ENCODE measurements around the gene APOL6. TPM values are rescaled to one million over a fixed set of nuclear protein-coding genes. Genes with fewer than 3 reads are reported as not detected.

The APOL6 gene, protein sequence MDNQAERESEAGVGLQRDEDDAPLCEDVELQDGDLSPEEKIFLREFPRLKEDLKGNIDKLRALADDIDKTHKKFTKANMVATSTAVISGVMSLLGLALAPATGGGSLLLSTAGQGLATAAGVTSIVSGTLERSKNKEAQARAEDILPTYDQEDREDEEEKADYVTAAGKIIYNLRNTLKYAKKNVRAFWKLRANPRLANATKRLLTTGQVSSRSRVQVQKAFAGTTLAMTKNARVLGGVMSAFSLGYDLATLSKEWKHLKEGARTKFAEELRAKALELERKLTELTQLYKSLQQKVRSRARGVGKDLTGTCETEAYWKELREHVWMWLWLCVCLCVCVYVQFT
- 10 to 100 TPM; 23.0 to 38.7 TPM for total RNA-seq

DNA sequence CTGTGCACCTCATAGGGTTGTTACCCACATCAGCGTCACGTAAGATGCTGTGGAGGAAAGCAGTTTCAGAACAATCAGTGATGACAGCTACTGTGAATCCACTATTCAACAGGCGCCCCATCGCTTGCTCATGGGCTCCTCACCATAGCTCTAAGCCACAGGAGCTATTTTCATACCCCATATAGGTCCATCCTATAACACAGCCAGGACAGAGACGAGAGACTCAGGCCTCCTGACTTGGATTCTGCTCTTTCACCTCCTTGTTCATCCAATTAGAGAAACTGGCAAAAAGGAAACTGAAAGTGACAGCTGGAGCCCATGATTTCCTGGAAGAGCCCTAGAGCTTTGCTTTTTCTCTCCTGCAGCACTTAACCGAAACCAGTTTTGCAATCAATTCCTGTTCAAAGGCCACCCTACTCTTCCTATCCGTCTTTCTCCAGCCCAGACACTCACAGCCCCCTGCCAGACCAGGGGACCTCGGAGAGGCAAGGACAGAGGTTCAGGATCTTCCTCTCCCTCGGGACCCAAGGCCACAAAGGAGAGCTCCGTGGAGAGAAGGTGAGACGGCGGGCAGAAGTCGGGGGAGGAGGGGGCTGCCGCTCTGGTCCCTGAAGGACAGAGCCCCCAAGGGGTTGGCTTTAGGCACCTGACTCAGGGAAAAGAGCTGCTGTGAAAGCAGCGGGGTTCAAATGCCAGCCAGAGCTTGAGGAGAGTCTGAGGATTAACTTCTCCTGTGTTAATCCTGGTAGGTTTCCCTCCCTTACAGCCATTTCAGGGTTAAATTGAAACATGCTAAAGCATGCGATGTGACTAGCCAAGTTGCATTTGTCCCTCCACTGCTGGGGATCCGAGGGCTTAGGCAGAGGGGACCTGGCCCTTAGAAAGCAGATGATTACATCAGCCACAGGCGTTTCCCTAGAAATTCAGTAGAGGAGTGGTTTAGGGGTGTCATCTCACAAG is at the start of gene APOL6:
TSS of gene APOL6 (plus strand) at position 381 of the 960 bp plus-strand sequence. CDS start 7,980 bp downstream, outside the sequence.
- H3K4me1 Mint-ChIP-seq = peaks cover 23% of the 10 kb centered on the region
- peaks cover 40% of the 10 kb centered on the region for H3K36me3 Mint-ChIP-seq (ENCODE audit: low read depth)
- peak within 1 kb of the TSS; percentile 96 for H3K4me3 Mint-ChIP-seq
- peak within 1 kb of the TSS; percentile 100 for H3K27ac Mint-ChIP-seq
- H3K27me3 Mint-ChIP-seq = no peaks in the 10 kb centered on the region
- no peaks in the 10 kb centered on the region for H3K9me3 Mint-ChIP-seq
- ATAC-seq (replicated peaks) = peak; percentile 87

DNA sequence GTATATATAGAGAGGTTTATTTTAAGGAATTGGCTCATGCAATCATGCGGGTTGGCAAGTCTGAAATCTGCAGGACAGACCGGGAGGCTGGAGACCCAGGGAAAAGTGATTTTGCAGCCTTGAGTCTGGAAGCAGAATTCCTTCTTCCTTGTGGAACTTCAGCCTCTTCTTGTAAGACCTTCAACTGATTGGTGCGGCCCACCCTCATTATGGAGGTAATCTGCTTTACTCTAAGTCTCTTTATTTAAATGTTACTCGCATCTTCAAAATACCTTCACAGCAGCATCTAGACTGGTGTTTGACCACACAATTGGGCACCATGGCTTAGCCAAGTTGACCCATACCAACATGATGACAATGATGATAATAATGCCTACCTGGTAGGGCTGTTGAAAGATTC is 48.9 kb upstream of the APOL6 start:
- Mint-ChIP-seq H3K27ac (no peak overlapping the region), H3K36me3 (ENCODE audit: low read depth) (no peaks in the 10 kb centered on the region), H3K27me3 (peaks cover 3% of the 10 kb centered on the region), H3K4me3 (no peak overlapping the region), H3K9me3 (no peaks in the 10 kb centered on the region), H3K4me1 (no peaks in the 10 kb centered on the region)
- no peak for ATAC-seq (replicated peaks)

DNA sequence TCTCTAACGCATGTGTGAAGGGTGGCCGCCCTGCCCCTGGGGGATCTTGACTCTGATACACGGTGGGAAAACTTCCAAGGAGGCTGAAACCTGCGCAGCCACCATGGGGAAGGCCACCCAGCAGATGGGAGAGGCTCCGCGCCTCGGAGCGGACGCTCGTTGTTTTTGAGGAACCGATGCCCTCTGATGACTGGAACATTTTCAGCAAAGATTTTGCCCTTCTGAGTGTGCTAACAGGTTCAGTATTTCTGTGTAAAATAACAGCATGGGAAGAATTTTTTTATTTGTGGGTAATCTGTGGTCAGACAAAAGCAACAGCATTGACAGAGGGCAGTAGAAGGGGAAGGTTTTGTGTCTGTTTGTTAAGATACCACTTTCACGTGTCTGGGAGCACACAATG is 47.8 kb upstream of the APOL6 start:
- Mint-ChIP-seq H3K4me3 (no peak overlapping the region), H3K27me3 (no peaks in the 10 kb centered on the region), H3K9me3 (no peaks in the 10 kb centered on the region), H3K4me1 (no peaks in the 10 kb centered on the region), H3K27ac (no peak overlapping the region), H3K36me3 (ENCODE audit: low read depth) (no peaks in the 10 kb centered on the region)
- no peak for ATAC-seq (replicated peaks)

DNA sequence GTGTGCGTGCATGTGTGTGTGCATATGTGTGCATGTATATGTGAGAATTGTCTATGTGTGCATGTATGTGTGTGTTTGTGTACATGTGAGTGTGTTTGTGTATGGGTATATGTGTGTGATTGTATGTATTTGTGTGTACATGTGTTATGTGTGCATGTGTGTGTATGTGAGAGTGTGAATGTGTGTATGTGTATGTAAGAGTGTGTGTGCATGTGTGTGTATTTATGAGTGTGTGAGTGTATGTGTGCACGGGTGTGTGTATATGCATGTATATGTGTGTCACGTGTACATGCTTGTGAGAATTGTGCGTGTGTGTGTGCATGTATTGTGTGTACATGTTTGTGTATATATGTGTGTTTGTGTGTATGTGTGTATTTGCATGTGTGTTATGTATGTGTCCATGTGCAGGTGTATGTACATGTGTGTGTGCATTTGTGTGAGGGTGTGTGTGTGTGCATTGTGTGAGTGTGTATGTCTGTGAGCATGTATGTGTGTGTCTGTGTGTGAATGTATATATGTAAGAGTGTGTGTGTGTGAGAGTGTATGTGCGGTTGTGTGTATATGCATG is 47.1 kb upstream of the APOL6 start:
- ATAC-seq (replicated peaks) = no peak
- Mint-ChIP-seq H3K4me1 (no peaks in the 10 kb centered on the region), H3K4me3 (no peak overlapping the region), H3K36me3 (ENCODE audit: low read depth) (no peaks in the 10 kb centered on the region), H3K9me3 (no peaks in the 10 kb centered on the region), H3K27me3 (no peaks in the 10 kb centered on the region), H3K27ac (no peak overlapping the region)

DNA sequence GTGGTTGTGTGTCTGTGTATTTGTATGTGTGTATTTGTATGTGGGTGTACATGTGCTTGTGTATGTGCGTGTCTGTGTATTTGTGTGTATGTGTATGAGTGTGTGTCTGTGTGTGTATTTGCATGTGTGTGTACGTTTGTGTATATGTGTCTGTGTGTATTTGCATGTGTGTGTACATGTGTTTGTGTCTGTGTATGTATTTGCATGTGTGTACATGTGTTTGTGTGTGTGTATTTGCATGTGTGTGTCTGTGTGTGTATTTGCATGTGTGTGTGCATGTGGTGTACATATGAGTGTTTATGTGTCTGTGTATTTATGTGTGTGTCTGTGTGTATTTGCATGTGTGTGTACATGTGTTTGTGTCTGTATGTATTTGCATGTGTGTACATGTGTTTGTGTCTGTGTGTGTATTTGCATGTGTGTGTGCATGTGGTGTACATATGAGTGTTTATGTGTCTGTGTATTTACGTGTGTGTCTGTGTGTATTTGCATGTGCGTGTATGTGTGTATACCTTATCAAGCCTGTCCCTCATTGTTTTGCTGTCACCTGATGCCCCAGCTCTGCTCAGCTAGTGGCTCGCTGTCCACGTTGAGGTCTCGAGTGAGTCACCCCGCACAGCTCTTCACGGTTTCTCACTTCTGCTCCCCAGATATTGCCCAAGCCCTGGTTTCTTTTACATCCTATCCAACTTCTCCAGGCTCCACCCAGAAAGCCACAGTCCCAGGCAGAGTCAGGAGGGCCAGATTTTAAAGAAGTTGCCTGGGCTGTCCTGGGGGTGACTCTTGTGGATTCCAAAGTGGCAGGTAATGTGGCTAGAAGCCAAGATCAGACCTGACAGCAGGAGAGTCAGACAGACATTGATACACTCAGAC is 46.3 kb upstream of the APOL6 start:
- ATAC-seq (replicated peaks) = no peak
- H3K4me1 Mint-ChIP-seq = no peaks in the 10 kb centered on the region
- H3K27ac Mint-ChIP-seq = no peak overlapping the region
- H3K9me3 Mint-ChIP-seq = no peaks in the 10 kb centered on the region
- no peak overlapping the region for H3K4me3 Mint-ChIP-seq
- H3K27me3 Mint-ChIP-seq = no peaks in the 10 kb centered on the region
- H3K36me3 Mint-ChIP-seq (ENCODE audit: low read depth) = no peaks in the 10 kb centered on the region

DNA sequence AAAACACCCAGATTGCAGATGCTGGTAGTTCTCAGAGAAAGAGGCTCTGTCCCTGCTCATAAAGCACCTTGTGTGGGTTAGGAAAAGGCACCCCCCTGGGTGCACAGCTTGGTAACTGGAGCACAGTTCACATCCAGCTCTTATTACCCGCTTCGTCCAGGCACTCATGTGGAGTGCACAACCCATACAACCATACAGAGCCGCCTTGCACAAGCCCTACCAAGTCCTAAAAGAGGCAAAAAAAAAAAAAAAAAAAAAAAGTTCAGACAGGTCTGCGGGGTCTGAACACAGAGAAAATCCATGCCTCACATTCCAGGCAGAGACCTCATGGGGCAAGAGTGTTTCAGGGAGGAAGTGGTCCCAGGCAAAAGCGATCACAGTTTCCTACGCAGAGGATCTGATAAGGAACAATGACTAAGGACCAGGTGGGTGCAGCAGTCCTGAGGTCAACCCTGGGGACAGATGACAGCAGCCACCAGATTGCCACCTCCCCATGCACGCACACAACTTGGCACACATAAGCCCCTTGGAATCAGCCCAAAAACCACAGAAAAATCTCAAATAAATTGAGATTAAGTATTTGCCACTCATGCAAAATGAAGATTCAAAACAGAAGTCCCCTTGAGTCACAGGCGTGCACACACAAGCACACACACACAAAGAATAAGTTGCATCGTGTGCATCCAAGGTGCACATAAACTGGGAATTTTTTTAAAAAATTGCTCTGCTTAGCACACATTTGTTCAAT is 43.5 kb upstream of the APOL6 start:
- no peak overlapping the region for H3K4me3 Mint-ChIP-seq
- ATAC-seq (replicated peaks) = peak; percentile 93
- H3K36me3 Mint-ChIP-seq (ENCODE audit: low read depth) = no peaks in the 10 kb centered on the region
- H3K27ac Mint-ChIP-seq = no peak overlapping the region
- peaks cover 20% of the 10 kb centered on the region for H3K27me3 Mint-ChIP-seq
- no peaks in the 10 kb centered on the region for H3K4me1 Mint-ChIP-seq
- H3K9me3 Mint-ChIP-seq = no peaks in the 10 kb centered on the region

DNA sequence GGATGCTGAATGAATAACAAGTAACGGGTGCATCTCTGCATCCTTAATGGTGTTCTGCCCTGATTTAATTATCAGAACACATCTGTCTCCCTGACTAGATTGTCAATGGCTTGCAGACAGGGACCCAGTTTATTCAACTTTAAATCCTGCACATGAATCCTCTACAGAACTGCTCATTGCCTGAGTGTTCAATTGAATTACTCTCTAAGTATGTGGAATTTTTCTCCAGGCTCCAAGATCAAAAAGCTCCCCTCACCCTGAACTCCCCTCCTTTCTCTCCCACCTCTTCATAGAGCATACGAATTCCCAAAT is 42.9 kb upstream of the APOL6 start:
- no peak for ATAC-seq (replicated peaks)
- Mint-ChIP-seq H3K4me3 (no peak overlapping the region), H3K27ac (no peak overlapping the region), H3K4me1 (no peaks in the 10 kb centered on the region), H3K27me3 (peaks cover 24% of the 10 kb centered on the region), H3K9me3 (no peaks in the 10 kb centered on the region), H3K36me3 (ENCODE audit: low read depth) (no peaks in the 10 kb centered on the region)

DNA sequence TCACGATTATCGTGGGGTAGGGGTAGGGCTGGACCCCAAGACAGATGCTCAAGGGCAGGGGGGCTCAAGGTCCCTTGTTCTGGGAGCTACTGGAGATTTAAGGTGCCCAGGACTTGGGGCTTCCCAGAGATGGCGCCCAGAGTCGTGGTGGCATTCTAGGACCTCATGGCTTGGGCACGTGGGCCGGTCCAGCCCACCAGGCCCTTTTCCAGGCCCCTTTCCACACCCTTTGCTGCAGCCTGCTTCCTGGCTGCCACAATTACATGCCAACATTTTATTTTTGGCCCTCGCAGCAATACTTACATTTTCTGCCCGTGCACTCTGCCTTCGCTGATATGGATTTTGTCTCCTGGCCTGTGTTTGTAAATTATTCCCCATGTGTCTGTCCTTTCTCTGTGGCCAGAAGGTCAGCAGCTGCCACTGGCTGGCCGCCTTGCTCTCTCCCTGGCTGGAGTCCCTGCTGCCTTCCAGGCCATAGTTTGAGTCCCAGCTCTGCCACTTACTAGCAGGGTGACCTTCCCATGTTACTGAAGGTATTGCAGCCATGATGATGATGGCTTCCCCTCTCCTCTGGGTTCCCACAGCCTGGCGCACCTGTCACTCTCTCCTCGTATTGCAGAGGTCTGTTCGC is 42.3 kb upstream of the APOL6 start:
- H3K4me1 Mint-ChIP-seq = no peaks in the 10 kb centered on the region
- no peak overlapping the region for H3K27ac Mint-ChIP-seq
- ATAC-seq (replicated peaks) = no peak
- no peaks in the 10 kb centered on the region for H3K9me3 Mint-ChIP-seq
- H3K27me3 Mint-ChIP-seq = peaks cover 29% of the 10 kb centered on the region
- no peak overlapping the region for H3K4me3 Mint-ChIP-seq
- H3K36me3 Mint-ChIP-seq (ENCODE audit: low read depth) = no peaks in the 10 kb centered on the region

DNA sequence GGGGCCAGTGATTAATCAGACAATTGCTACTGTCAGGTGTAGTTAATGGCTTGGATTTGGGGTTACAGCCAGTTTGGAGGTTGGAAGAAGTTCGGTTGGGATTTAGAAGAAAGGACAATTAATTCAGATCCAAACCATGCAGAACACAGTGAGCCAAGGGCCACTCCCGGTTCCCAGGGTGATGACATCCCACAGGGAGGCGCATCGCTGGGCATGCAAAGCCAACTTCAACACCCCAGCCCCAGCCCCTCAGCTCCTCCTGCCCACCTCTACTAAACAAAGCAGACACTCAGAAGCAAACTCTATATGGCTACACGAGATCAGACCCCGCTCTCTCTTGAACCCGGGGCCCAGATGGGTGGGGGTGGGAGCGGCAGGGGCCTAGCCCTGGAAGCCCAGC is 41.3 kb upstream of the APOL6 start:
- no peak overlapping the region for H3K4me3 Mint-ChIP-seq
- H3K27me3 Mint-ChIP-seq = peaks cover 29% of the 10 kb centered on the region
- no peak for ATAC-seq (replicated peaks)

DNA sequence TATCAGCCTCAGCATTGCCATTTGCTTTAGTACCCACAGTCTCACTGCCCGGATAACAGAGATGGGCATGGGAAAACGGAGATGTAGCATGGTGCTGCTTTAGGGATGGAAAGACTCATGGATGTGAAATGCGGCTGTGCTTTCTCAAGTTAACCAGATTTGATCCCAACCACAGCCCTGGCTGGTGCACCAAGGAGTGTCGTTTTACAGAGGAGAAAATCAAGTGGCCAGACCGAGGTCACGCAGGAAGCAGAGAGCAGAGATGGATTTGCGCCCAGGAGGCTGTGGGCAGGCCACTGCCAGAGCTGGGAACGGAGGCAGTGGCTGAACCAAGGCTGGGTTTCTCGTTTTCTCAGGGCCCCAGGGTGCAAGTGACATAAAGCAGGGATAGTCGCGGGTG is 40.2 kb upstream of the APOL6 start:
- peaks cover 4% of the 10 kb centered on the region for H3K4me1 Mint-ChIP-seq
- no peak for ATAC-seq (replicated peaks)
- no peak overlapping the region for H3K4me3 Mint-ChIP-seq
- H3K9me3 Mint-ChIP-seq = no peaks in the 10 kb centered on the region
- H3K27ac Mint-ChIP-seq = no peak overlapping the region
- peaks cover 29% of the 10 kb centered on the region for H3K27me3 Mint-ChIP-seq
- H3K36me3 Mint-ChIP-seq (ENCODE audit: low read depth) = no peaks in the 10 kb centered on the region

More for the DNA sequence above, 41.3 kb upstream of the APOL6 start:
- Mint-ChIP-seq H3K4me1 (peaks cover 1% of the 10 kb centered on the region), H3K9me3 (no peaks in the 10 kb centered on the region), H3K36me3 (ENCODE audit: low read depth) (no peaks in the 10 kb centered on the region), H3K27ac (no peak overlapping the region)

DNA sequence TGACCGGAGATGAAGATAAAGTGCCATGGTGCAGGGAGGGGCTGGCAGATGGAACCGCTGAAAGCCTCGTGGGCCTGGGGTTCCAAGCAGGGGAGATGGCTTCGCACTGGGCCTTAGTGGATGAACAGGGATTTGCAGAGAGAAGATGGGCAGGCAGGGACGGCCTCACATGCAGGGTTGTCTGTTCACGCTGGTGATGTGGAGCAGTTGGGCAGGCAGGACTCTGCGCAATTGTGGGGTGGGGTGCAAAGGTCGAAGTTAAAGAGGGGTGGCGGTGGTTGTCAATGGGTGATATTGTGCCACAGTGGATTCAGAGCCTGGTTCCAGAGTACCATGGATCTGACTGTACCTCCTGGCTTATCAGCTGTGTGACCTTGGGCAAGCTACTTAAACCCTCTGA is 39.0 kb upstream of the APOL6 start:
- no peak overlapping the region for H3K4me3 Mint-ChIP-seq
- no peaks in the 10 kb centered on the region for H3K36me3 Mint-ChIP-seq (ENCODE audit: low read depth)
- H3K27ac Mint-ChIP-seq = no peak overlapping the region
- peaks cover 4% of the 10 kb centered on the region for H3K4me1 Mint-ChIP-seq
- H3K27me3 Mint-ChIP-seq = peaks cover 29% of the 10 kb centered on the region
- no peak for ATAC-seq (replicated peaks)
- H3K9me3 Mint-ChIP-seq = no peaks in the 10 kb centered on the region

DNA sequence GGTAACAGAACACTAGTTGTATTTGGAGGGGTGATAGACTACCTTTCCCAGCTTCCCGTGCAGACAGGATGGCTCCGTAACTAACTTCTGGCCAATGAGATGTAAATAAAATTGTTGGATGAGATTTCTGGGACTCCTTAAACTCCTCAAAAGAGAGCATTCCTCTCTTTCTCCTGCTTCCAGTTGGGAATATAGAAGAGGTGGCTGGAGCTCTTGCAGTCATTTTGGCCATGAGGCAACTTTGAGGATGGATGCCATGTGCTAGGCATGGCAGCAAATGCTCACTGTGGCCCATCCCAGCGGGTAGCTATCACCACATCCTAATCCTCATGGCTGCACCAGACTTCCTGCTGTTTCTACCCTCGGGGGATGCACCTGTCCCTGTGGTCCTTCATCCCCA is 38.5 kb upstream of the APOL6 start:
- Mint-ChIP-seq H3K27me3 (peaks cover 29% of the 10 kb centered on the region), H3K27ac (no peak overlapping the region), H3K9me3 (no peaks in the 10 kb centered on the region), H3K4me1 (peaks cover 4% of the 10 kb centered on the region), H3K4me3 (no peak overlapping the region), H3K36me3 (ENCODE audit: low read depth) (no peaks in the 10 kb centered on the region)
- ATAC-seq (replicated peaks) = no peak

DNA sequence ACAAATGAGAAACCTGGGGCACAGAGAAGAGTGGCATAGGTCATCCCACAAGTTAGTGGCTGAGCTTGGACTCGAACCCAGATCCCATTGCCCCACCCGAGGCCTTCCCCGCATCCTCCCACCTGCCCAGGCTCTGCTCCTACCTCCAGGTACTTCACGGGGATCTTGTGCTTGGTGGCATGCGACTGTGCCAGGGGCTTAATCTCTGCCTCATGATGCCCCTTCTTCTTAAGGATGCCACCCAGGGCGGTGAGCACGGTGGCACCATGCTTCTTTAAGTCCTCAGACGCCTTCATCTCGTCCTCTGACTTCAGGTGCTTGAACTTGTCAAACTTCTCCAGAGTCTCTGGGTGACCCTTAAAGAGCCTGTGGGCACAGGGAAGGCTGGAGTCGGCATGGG is 37.5 kb upstream of the APOL6 start:
- Mint-ChIP-seq H3K4me1 (peaks cover 4% of the 10 kb centered on the region), H3K36me3 (ENCODE audit: low read depth) (no peaks in the 10 kb centered on the region), H3K4me3 (no peak overlapping the region), H3K27me3 (peaks cover 29% of the 10 kb centered on the region), H3K9me3 (no peaks in the 10 kb centered on the region), H3K27ac (no peak overlapping the region)
- ATAC-seq (replicated peaks) = no peak
